HepG2 (cell line): Measurements from ENCODE around the gene TMEM14A. TPM values are rescaled to one million over a fixed set of nuclear protein-coding genes. Genes with fewer than 3 reads are reported as not detected.

Source experiments
- ARNT ChIP-seq: fragments of 450-650 bp; IDR thresholded peaks from 2 replicates; pipeline ENCODE4 v1.6.1; 2017
- ARNT2 ChIP-seq: sonication (generic); formaldehyde crosslinking; IDR thresholded peaks from 2 replicates; pipeline ENCODE4 v1.8.0; 2022; ENCODE audit warnings: mild to moderate bottlenecking, low read depth, missing genetic modification reagents, moderate library complexity
- HDAC1 ChIP-seq: sonication (generic); formaldehyde crosslinking; IDR thresholded peaks from 2 replicates; pipeline ENCODE4 v1.5.1; 2020; ENCODE audit warnings: mild to moderate bottlenecking, missing genetic modification reagents
- JUN ChIP-seq: sonication (generic); formaldehyde crosslinking; IDR thresholded peaks from 2 replicates; pipeline ENCODE4 v1.4.0; 2020; ENCODE audit warnings: mild to moderate bottlenecking, missing genetic modification reagents
- KMT2B ChIP-seq: IDR thresholded peaks from 2 replicates; pipeline ENCODE4 v1.6.1; 2016; ENCODE audit warnings: missing genetic modification reagents, missing compliant biosample characterization
- MATR3 ChIP-seq: sonication (generic); formaldehyde crosslinking; IDR thresholded peaks from 2 replicates; pipeline ENCODE4 v1.4.0; 2020; ENCODE audit warnings: missing genetic modification reagents
- NR2F2 ChIP-seq: IDR thresholded peaks from 2 replicates; pipeline ENCODE4 v1.6.1; 2012; ENCODE audit warnings: low read depth, inconsistent platforms, borderline replicate concordance
- REPIN1 ChIP-seq: sonication (generic); formaldehyde crosslinking; IDR thresholded peaks from 2 replicates; pipeline ENCODE4 v1.8.0; 2022; ENCODE audit warnings: missing genetic modification reagents, low read depth, mild to moderate bottlenecking, borderline replicate concordance
- SETDB1 ChIP-seq: sonication (generic); formaldehyde crosslinking; IDR thresholded peaks from 2 replicates; pipeline ENCODE4 v1.5.1; 2020; ENCODE audit warnings: missing genetic modification reagents, mild to moderate bottlenecking, borderline replicate concordance
- SP1 ChIP-seq, 2 experiments: fragments of 450-650 bp in 1 of 2; sonication (generic) in 1 of 2; formaldehyde crosslinking in 1 of 2; IDR thresholded peaks; 2 replicates each; pipeline versions ENCODE4 v1.4.0 to v1.6.1; 2016 to 2020; ENCODE audit warnings: missing genetic modification reagents in 1 of 2
- SYNCRIP ChIP-seq: fragments of 200-400 bp; formaldehyde crosslinking; IDR thresholded peaks from 2 replicates; pipeline ENCODE4 v1.6.1; 2018; ENCODE audit warnings: mild to moderate bottlenecking, low read depth, low read length; ENCODE audit not compliant: insufficient read depth
- TSC22D2 ChIP-seq: sonication (generic); formaldehyde crosslinking; IDR thresholded peaks from 2 replicates; pipeline ENCODE4 v1.5.1; 2020; ENCODE audit warnings: missing genetic modification reagents, mild to moderate bottlenecking, borderline replicate concordance
- ZBTB8A ChIP-seq: sonication (generic); formaldehyde crosslinking; IDR thresholded peaks from 2 replicates; pipeline ENCODE4 v1.4.0; 2020; ENCODE audit warnings: mild to moderate bottlenecking, low read depth, missing genetic modification reagents, borderline replicate concordance
- ZIK1 ChIP-seq: sonication (generic); formaldehyde crosslinking; IDR thresholded peaks from 2 replicates; pipeline ENCODE4 v1.5.0; 2020; ENCODE audit warnings: mild to moderate bottlenecking, low read depth, missing genetic modification reagents, borderline replicate concordance
- ZNF207 ChIP-seq: fragments of 450-650 bp; IDR thresholded peaks from 2 replicates; pipeline ENCODE4 v1.6.1; 2016; ENCODE audit warnings: antibody characterized with exemption, borderline replicate concordance
- ZNF83 ChIP-seq: sonication (generic); formaldehyde crosslinking; IDR thresholded peaks from 2 replicates; pipeline ENCODE4 v1.4.0; 2020; ENCODE audit warnings: missing genetic modification reagents, mild to moderate bottlenecking, borderline replicate concordance
- ZSCAN20 ChIP-seq: sonication (generic); formaldehyde crosslinking; IDR thresholded peaks from 2 replicates; pipeline ENCODE4 v1.4.0; 2020; ENCODE audit warnings: missing genetic modification reagents, mild to moderate bottlenecking, borderline replicate concordance
- polyA plus RNA-seq, 8 experiments: library from polyadenylated mRNA; depleted of rRNA in 3 of 8; stranded (reverse) in 7 of 8; unstranded in 1 of 8; fragments of >200 nt; fragmentation: Illumina TruSeq in 4 of 8; extraction: Trizol in 4 of 8; gene quantifications; 2 replicates each; pipeline versions ENCODE4 v1.2.1 to v1.2.3, GENCODE V29; 2011 to 2016; ENCODE audit warnings: low read depth in 4 of 8, missing spikeins in 1 of 8, mixed read lengths in 1 of 8; ENCODE audit not compliant: insufficient read depth in 1 of 8
- total RNA-seq, 5 experiments: library from RNA; depleted of rRNA; stranded (reverse); fragments of >200 nt; fragmentation: Illumina TruSeq; extraction: Trizol; gene quantifications; 2 replicates each; pipeline ENCODE4 v1.2.3, GENCODE V29; 2016; ENCODE audit warnings: low read depth in 1 of 5
- TF ChIP-seq, protein P1 (sequence below): conservative IDR thresholded peaks from 2 replicates; pipeline ENCODE4 v1.6.1; 2018; ENCODE audit warnings: missing genetic modification reagents
- TF ChIP-seq, protein P2 (sequence below): sonication (generic); formaldehyde crosslinking; IDR thresholded peaks from 2 replicates; pipeline ENCODE4 v1.4.0; 2020; ENCODE audit warnings: missing genetic modification reagents, mild to moderate bottlenecking, borderline replicate concordance
- TF ChIP-seq, protein P3 (sequence below): sonication (generic); formaldehyde crosslinking; IDR thresholded peaks from 2 replicates; pipeline ENCODE4 v1.4.0; 2020; ENCODE audit warnings: missing genetic modification reagents
- TF ChIP-seq, protein P4 (sequence below): sonication (generic); IDR thresholded peaks from 2 replicates; pipeline ENCODE4 v1.6.1; 2016; ENCODE audit warnings: low read depth, borderline replicate concordance

The TMEM14A gene
- total and polyA plus RNA-seq, 2 of the 13 experiments (the other 11 are each of a cell fraction or from before 2014, with no cell fraction given) = 24.6 to 73.7 TPM

DNA sequence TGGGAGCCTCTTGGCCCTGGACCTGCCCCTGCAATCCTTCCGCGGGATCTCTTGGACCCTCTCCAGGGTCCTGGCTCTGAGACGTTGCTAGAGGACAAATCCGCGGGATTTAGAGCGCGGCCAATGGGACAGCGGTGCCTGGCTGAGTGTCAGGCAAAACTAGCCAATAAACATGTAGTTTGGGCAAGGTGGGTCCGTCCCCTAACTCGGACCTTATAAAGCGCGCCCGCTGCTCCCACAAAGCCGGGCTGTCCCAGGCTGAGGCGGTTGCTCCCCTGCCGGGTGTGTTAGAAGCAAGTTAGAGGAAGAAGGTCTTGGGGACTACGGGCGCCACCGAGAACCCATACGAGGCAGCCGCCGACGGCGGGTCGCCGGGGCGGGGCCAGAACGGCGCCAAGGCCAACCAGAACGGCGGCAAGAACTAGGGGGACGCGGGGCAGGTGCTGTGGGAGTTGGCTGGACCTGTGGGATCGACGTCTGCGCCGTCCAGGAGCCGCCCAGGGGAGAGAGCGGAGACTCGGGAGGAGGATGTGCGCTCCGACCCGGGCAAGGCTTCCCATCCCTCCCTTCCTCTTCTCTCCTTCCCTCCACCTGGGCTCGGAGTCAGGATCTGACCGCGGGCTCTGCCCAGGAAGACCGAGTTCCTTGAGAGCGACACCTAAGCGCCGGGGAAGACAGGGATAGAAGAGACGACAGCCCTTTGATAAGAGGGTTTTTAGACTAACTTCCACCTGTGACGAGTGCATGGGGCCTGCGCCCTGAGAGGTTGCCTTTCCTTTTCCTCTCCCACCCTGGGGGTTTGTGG lies 6.5 kb upstream of the TMEM14A start (continued):
- TF ChIP-seq HDAC1 (CRISPR knock-in tag) (peak; percentile 84), SP1 (IDR thresholded peaks at IDR 0.05) (no peak), SP1 (CRISPR knock-in tag; IDR thresholded peaks at IDR 0.05) (peak; percentile 48), ARNT2 (CRISPR knock-in tag) (peak; percentile 80), ZIK1 (CRISPR knock-in tag) (no peak), KMT2B (peak; percentile 77; the same call in 1 of the 2 replicates), ZNF83 (CRISPR knock-in tag) (no peak; the same call in 1 of the 2 replicates), REPIN1 (CRISPR knock-in tag) (peak; percentile 82; the same call in 1 of the 2 replicates), ZBTB8A (no peak), ARNT (no peak), ZSCAN20 (peak; percentile 87), ZNF207 (no peak), SETDB1 (no peak), TSC22D2 (CRISPR knock-in tag) (peak; percentile 77; the same call in 1 of the 2 replicates), MATR3 (CRISPR knock-in tag) (no peak), NR2F2 (no peak; the same call in 1 of the 2 replicates), SYNCRIP (no peak), JUN (CRISPR knock-in tag) (no peak)
- TF ChIP-seq, protein P1, sequence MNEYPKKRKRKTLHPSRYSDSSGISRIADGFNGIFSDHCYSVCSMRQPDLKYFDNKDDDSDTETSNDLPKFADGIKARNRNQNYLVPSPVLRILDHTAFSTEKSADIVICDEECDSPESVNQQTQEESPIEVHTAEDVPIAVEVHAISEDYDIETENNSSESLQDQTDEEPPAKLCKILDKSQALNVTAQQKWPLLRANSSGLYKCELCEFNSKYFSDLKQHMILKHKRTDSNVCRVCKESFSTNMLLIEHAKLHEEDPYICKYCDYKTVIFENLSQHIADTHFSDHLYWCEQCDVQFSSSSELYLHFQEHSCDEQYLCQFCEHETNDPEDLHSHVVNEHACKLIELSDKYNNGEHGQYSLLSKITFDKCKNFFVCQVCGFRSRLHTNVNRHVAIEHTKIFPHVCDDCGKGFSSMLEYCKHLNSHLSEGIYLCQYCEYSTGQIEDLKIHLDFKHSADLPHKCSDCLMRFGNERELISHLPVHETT (CRISPR knock-in tag) = no peak
- TF ChIP-seq, protein P2, sequence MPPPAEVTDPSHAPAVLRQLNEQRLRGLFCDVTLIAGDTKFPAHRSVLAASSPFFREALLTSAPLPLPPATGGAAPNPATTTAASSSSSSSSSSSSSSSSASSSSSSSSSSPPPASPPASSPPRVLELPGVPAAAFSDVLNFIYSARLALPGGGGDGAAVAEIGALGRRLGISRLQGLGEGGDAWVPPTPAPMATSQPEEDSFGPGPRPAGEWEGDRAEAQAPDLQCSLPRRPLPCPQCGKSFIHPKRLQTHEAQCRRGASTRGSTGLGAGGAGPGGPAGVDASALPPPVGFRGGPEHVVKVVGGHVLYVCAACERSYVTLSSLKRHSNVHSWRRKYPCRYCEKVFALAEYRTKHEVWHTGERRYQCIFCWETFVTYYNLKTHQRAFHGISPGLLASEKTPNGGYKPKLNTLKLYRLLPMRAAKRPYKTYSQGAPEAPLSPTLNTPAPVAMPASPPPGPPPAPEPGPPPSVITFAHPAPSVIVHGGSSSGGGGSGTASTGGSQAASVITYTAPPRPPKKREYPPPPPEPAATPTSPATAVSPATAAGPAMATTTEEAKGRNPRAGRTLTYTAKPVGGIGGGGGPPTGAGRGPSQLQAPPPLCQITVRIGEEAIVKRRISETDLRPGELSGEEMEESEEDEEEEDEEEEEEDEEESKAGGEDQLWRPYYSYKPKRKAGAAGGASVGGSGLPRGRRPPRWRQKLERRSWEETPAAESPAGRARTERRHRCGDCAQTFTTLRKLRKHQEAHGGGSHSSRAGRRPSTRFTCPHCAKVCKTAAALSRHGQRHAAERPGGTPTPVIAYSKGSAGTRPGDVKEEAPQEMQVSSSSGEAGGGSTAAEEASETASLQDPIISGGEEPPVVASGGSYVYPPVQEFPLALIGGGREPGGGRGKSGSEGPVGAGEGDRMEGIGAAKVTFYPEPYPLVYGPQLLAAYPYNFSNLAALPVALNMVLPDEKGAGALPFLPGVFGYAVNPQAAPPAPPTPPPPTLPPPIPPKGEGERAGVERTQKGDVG (CRISPR knock-in tag) = peak; percentile 69; the same call in 1 of the 2 replicates
- TF ChIP-seq, protein P3, sequence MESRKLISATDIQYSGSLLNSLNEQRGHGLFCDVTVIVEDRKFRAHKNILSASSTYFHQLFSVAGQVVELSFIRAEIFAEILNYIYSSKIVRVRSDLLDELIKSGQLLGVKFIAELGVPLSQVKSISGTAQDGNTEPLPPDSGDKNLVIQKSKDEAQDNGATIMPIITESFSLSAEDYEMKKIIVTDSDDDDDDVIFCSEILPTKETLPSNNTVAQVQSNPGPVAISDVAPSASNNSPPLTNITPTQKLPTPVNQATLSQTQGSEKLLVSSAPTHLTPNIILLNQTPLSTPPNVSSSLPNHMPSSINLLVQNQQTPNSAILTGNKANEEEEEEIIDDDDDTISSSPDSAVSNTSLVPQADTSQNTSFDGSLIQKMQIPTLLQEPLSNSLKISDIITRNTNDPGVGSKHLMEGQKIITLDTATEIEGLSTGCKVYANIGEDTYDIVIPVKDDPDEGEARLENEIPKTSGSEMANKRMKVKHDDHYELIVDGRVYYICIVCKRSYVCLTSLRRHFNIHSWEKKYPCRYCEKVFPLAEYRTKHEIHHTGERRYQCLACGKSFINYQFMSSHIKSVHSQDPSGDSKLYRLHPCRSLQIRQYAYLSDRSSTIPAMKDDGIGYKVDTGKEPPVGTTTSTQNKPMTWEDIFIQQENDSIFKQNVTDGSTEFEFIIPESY (CRISPR knock-in tag) = 0 out of 2 replicates have a peak, but pooled peaks have one; percentile 2
- TF ChIP-seq, protein P4, sequence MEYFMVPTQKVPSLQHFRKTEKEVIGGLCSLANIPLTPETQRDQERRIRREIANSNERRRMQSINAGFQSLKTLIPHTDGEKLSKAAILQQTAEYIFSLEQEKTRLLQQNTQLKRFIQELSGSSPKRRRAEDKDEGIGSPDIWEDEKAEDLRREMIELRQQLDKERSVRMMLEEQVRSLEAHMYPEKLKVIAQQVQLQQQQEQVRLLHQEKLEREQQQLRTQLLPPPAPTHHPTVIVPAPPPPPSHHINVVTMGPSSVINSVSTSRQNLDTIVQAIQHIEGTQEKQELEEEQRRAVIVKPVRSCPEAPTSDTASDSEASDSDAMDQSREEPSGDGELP = no peak; the same call in 1 of the 2 replicates
